ENCODE data around the gene KIF3C.
"Not testable (repeated sequence)": the region's sequence is repeated elsewhere in the genome, so short reads cannot be mapped to it uniquely, and the experiment has no call there.

The KIF3C gene

DNA sequence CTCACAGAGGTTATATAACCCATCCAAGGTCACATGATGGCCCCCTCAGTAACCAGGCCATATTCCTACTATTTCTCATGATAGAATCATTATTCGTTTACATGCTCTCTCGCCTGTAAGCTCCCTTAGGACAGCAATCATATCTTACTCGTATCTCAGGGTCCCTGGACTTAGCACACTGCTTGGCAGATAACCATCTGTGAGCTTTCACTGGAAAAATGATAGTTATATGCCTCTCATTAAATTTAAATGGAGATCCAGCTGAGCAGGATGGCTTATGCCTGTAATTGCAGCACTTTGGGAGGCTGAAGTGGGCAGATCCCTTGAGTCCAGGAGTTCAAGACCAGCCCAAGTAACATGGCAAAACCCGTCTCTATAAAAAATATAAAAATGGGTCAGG lies 21.9 kb downstream of the KIF3C start:
- no peak for DNase-seq (ENCODE audit: low spot score)

DNA sequence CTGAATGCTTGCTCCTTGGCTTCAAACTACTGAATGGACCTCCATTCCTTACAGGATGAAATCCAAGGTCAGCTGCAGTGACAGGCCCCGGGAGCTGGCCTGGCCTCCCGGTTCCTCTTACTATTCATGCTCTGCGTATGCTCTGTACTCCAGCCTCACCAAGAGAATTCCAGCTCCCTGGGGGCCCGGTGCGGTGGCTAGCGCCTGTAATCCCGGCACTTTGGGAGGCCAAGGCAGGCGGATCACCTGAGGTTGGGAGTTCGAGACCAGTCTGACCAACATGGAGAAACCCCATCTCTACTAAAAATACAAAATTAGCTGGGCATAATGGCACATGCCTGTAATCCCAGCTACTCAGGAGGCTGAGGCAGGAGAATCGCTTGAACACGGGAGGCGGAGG lies 23.7 kb downstream of the KIF3C start:
- DNase-seq (ENCODE audit: low spot score): not testable (repeated sequence)

DNA sequence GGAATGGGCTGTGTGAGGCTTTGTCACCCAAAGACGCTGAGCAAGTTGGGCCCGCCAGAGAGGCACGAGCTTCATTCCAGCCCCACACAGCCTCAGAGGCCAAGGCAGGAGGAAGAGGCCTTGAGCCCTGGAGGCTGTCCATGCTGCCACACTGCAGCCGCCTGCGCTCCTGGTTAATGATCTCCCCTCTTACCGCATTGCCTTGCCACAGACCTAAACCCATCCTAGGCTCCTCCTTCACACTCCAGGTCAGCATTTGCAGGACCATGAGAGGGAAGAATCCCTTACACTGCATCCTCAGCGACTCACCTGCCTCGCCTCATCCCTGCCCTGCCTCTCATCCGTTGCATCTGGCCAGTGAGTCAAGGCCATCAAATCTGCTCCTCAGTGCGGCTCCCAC lies 24.6 kb downstream of the KIF3C start:
- no peak for DNase-seq (ENCODE audit: low spot score)

DNA sequence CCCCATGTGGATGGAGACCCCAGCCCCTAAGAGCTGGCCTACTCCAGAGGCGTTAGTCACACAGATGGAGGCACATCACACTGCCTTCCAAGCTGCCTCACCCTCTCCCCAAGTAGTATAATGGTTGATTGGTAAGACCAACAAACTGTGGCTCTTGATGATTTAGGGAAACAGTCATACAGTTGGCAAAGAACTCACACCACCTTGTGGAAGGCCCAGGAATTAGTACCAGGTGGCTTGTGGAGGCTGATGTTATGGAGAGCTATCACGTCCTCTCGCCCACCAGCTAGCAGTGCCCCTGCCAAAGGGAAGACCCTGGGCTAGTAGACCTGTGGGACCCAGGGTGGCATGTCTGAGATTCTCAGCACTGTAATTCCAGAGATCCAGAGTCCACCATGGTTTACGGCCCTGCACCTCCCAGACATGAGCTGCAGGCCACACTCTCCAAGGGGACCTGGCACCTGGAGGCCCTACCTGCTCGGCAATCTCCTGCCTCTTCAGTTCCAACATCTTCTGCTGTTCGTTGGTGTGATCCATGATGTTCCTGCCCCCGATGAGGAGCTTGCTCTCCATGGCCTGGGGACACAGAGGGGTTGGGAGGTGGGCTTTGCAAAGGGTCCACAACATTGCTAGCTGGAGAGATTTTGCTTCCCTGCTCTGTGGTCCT lies 26.3 kb downstream of the KIF3C start:
- DNase-seq (ENCODE audit: low spot score): no peak

DNA sequence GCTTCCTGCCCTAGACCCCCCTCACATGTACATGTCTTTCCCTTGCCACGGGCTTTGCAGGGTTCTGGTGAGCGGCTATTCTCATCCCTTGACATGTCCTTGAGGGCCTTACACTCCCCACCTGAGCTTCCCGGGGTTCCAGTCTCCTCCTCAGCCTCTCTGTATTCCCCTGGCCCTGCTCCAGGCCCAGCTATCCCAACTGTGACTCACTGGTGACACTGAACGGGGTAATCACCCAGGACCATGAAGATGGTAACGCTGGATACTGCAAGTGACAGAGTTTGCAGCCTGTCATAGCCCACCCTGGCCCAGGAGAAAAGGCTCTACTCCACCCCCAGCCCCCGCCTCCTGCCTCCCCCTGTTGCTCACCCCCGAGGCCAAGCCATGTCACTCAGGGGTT lies 27.3 kb downstream of the KIF3C start:
- no peak for DNase-seq (ENCODE audit: low spot score)

DNA sequence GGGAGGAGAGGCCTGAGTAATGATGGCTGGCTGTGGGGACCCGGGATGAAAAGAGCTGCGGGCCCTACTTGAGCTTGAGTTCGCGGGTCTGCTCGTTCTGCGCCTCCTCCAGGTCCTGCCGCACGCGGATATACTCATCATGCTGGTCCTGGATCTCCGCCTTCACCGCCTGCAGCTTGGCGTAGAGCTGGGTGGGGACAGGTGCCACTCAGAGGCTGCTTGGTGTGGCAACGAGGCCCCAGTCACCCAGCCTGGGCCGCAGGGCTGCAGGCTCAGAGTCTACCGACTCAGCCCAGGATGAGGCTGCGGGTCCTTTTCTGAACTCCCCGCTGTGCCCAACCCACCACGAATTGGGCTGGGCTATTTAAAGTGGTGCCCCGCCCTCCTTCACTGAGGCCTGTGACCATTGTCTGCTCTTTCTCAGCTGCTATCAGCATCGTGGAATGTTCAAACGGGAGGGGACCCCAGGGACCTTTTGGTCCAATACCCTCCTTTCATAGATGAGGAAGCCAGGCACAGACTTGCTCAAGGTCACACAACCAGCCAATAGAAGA lies 28.0 kb downstream of the KIF3C start:
- DNase-seq (ENCODE audit: low spot score): no peak

DNA sequence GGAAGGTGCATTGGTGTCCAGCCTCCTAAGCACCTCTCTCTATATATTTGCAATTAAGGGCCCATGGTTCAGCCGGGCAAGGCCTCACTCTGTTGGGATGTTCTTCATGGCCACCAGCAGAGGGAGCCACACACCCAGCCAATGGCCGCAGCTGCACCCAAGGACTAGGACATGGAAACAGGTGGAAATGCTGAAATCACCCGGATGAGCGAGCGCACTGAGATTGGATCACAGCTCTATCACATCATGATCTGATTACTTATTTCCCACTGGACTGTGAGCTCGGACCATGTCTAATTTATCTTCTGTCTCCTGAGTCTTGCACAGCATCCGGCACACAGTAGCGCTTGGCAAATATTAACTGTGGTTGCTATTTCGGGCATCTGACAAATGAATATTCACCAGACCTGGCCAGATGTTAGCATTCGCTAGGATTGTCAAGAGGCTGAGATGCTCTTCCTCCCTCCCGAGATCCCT lies 31.2 kb downstream of the KIF3C start:
- peak; percentile 85 for DNase-seq (ENCODE audit: low spot score)

DNA sequence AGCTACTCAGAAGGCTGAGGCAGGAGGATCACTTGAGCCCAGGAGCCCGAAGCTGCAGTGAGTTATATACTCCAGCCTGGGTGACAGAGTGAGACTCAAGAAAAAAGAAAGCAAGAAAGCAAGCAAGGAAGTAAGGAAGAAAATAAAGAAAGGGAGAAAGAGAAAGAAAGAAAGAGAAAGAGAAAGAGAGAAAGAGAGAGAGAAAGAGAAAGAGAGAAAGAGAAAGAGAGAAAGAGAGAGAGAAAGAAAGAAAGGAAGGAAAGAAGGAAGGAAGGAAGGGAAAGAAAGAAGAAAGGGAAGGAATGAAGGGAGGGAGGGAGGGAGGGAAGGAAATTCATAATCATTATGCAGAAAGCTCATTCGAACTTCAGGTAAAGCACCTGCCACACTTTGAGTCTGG lies 33.9 kb downstream of the KIF3C start:
- DNase-seq (ENCODE audit: low spot score): no peak

DNA sequence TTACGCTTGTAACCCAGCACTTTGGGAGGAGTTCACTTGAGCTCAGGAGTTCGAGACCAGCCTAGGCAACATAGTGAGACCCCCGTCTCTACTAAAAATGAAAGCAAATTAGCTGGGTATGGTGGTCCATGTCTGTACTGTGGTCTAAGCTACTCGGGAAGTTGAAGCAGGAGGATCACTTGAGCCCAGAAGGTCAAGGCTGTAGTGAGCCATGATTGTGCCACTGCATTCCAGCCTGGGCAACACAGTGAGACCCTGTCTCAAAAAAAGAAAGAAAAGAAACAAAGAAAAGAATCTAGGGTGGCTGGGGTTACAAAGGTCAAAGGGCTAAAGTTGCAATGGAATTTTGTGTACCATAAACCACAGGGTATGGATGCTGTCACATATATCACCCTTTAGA lies 41.3 kb downstream of the KIF3C start:
- no peak for DNase-seq (ENCODE audit: low spot score)

DNA sequence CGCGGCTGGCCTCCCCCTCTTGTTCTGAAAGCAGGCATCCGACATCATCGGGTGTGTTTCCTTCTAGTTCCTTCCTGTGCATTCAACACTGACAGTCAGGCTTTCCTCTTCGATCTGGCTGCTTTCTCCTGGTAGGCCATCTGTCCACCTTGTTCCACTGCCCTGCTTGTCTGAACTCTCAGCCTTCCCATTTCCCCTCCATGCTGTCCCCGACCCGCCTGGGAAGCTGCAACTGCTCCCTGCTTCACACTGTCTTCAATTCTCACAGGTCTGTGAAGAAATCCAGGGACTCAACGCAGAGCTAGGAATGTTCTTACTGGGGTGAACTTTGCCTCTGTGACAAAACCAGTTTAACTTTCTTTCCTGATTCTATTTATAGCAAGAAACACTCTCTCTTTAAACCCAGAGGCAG lies 43.0 kb downstream of the KIF3C start:
- DNase-seq (ENCODE audit: low spot score): no peak

DNA sequence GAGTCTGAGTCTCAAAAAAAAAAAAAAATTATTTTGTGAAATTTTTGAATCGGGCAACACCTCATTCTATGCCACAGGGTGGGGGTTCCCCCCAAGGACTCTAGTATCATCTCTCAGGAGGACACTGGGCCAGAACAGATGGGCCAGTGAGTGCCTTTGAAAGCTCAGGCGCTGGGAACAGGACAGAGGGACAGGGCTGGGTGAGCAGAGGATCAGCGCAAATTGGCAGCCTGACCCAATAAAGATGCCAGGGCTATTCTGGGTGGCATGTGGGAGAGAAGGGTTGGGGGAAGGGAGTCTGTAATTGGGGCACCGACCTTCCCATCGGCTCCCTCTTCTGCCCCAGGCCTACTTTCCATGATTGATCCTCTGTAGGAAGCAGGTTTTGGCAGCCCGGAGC lies 44.0 kb downstream of the KIF3C start:
- DNase-seq (ENCODE audit: low spot score): no peak

DNA sequence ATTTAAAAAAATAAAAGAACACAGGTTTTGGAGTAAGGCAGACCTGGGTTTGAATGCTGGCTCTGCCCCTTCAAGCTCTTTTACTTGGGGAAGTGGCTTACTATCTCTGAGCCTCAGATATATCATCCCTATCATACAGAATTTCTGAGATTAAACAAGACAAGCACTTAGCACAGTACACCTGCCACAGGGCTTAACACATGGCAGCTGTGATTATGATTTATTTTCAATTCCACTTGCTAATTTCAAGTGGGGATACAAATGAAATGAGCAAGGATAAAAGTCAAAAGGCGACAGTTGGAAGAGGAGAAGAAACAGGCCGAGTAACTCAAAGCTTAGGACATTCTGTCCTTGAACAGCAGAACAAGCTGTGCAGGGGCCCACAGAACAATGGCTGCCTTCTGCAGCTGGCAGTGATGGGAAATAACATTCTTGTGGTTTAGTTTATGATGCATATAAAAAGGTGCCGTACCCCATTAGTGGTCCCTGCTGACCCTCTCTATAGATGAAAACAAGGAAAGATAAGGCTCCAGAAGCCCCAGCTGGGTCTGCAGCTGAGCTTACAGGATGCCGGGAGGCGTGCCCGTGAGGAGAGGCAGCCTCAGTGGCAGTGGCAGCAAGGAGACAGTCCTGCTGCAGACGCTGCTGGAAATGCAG lies 45.3 kb downstream of the KIF3C start:
- DNase-seq (ENCODE audit: low spot score): no peak

DNA sequence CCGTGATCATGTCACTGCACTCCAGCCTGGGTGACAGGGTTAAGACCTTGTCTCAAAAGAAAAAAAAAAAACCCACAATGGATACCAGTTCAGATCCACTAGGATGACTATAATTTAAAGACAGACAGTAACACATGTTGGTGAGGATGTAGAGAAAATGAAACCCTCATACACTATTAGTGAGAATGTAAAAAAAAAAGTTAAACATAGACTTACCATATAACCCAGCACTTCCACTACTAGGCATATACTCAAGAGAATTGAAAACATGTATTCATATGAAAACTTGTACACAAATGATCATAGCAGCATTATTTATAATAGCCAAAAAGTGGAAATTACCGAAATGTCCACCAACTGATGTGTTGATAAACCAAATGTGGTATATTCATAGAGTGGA lies 48.7 kb downstream of the KIF3C start:
- DNase-seq (ENCODE audit: low spot score): no peak

DNA sequence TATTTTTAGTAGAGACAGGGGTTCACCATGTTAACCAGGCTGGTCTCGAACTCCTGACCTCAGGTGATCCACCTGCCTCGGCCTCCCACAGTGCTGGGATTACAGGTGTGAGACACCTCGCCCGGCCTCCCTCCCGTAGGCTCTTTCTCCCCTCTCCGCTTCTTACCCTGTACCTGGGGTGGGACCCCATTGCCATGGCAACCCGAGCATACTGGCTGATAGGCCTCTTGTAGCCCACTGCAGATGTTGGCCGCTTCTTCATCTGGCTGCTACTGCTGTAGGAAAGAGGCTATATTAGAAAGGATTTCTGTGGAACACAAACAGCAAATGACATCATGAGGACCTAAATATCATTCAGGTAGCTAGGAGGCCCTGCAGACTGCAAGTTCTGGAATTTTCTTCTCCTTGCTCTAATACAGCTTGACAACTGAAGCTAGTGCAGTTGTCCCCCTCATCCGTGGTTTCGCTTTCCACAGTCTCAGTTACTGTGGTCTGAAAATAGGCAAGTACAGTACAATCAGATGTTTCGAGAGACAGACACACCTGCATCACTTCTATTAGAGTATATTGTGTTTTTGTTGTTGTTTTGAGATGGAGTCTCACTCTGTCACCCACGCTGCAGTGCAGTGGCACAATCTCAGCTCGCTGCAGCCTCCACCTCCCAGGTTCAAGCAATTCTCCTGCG lies 52.4 kb downstream of the KIF3C start:
- DNase-seq (ENCODE audit: low spot score): no peak

DNA sequence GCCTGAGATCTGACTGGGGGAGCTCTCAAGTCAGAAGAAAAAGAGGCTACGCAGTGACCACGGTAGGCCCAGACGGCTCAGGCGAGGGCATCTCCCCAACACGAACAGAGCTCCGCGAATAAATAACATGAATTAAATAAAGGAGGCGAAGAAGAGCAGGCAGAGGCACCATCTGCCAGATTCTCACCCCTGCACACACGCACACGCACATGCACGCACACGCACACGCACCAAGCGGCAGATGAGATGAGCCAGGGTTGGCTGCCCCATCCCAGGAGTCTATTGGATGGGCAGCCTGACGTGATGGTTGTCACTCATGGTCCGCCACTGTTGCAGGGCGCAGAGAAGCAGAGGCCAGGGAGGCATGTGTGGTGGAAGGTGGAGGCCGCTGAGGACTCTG lies 53.6 kb downstream of the KIF3C start:
- DNase-seq (ENCODE audit: low spot score): no peak

DNA sequence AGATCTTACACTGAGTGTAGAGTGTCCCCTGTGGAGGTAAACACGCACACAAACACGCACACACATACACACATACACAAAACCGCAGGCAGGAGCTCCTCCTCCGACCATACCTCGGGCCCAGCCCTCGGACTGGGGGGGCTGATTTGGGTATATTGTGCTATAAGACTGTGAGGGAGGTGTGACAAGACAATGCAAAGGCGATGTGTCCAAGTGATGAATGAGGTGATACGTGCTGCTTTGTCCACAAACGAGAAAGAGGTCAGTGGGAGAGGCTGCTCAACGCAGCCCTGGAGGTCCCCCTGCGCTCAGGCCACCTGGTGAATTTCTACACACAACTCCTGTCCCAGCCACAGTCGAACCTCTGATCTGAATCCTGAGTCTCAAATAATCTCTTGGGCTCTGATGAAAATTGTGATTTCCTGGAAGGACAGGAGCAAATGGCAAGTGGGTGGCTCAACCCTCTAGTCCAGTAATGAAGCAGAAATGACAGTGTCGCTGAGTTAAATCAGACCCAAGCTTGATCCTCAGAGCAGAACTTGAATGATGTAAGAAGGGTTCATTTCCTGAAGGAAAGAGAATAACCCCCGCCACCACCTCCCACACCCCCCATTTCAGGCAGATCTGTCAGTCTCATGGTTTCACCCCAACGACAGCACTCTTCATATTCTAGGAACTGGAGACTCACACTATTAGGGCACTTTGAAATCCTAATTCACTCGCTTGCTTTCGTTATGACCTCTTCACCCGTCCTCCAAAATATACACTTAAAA lies 55.1 kb downstream of the KIF3C start:
- no peak for DNase-seq (ENCODE audit: low spot score)

DNA sequence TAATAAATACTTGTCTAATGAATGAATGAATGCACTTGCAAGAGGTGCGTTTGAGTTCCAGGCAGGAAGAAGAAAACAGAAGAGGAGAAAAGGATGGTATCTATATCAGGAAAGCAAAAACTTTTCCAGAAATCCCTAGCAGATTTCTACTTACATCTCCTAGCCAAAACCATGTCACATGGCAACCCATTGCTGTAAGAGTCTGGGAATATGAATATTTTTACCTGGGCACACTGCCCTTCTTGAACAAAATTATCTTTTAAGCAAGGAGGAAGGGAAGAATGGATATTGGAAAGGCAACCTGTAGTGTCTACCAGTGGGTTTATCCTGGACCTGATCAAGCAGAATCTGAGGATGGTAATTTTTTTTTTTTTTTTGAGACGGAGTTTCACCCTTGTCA lies 59.8 kb downstream of the KIF3C start:
- DNase-seq (ENCODE audit: low spot score): no peak

DNA sequence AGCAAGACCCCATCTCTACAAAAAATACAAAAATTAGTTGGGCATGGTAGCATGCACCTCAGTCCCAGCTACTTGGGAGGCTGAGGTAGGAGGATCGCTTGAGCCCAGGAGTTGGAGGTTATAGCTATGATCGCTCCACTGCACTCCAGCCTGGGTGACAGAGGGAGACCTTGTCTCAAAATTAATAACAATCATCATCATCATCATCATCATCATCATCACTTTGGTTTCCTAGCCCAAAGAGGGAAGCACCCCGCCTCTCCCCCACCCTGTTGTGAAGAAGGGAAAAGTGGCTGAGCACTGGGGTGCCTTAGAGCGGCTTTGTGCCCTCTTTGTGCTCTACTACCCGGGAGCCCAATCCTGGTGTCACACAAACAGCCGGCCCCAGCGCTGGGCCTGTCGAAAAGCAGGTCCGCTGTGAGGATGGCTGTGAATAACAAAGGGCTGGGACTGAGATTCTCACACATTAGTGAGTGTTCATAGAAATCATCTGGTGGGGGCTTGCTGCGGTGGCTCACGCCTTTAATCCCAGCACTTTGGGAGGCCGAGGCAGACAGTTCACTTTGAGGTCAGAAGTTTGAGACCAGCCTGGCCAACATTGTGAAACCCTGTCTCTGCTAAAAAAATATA lies 61.4 kb downstream of the KIF3C start:
- DNase-seq (ENCODE audit: low spot score): no peak

DNA sequence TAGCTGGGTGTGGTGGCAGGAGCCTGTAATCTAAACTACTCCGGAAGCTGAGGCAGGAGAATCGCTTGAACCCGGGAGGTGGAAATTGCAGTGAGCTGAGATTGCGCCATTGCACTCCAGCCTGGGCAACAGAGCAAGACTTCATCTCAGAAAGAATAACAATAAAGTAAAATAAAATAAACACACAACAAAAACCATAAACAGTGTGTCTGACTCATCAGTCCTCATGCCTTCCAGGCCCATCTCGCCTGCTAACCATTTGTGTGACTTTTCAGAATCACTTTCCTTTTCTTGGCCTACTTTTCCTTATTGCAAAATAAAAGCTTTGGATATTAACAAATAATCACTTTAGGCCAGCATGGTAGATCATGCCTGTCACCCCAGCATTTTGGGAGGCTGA lies 62.0 kb downstream of the KIF3C start:
- DNase-seq (ENCODE audit: low spot score): no peak

DNA sequence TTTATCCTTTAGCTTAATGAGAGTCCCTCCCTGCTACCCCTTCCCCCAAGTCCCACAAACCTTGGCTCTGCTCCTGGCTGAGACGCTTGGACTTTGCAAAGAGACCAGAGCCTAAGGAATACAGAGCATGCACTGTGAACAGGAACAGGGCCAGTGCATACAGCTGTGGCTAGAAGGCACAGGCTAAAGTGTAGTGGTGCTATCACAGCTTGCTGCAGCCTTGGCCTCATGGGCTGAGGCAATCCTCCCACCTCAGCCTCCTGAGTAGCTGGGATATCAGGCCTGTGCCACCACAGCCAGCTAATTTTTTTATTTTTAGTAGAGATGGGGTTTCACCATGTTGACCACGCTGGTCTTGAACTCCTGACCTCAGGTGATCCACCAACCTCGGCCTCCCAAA lies 64.5 kb downstream of the KIF3C start:
- DNase-seq (ENCODE audit: low spot score): no peak

DNA sequence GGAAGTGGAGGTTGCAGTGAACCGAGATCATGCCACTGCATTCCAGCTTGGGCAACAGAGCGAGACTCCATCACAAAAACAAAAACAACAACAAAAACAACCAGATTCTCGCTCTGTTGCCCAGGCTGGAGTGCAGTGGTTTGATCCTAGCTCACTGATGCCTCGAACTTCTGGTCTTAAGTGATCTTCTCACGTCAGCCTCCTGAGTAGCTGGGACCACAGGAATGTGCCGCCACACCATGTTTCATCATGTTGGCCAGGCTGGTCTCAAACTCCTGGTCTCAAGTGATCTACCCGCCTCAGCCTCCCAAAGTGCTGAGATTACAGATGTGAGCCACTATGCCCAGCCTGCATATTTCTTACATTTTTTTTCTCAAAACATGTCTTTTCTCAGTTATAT lies 64.9 kb downstream of the KIF3C start:
- DNase-seq (ENCODE audit: low spot score): not testable (repeated sequence)
